ENCODE data around the gene TAB3.

Gene TAB3

GRCh38 chrX:30874851-30875250, 14.2 kb downstream of the TAB3 start (continued):
- TF ChIP-seq ZNF664 (tag by site-specific recombination; IDR thresholded peaks at IDR 0.05) = no peak

GRCh38 chrX:30870572-30870971, 18.5 kb downstream of the TAB3 start:
- Histone ChIP-seq H3K9me3 (ENCODE audit: control insufficient read depth, insufficient read depth, low read depth, low read length) (no peaks in the 10 kb centered on the region), H3K36me3 (ENCODE audit: control insufficient read depth in 2 of 2, insufficient read depth in 1 of 2, low read length in 2 of 2) (peaks cover 7 to 12% of the 10 kb centered on the region in 2 experiments; a peak in 2 of 3 replicates), H3K4me3 (ENCODE audit: low read depth, low read length) (no peak overlapping the region), H3K27ac (ENCODE audit: extremely low read depth, low read depth, low read length) (no peak overlapping the region), H3K4me1 (ENCODE audit: control insufficient read depth, insufficient read depth, low read length) (no peaks in the 10 kb centered on the region)
- ChIA-PET POLR2A (no interaction called here), CTCF (no interaction called here)
- TF ChIP-seq ZNF843 (tag by site-specific recombination; IDR thresholded peaks at IDR 0.05) (no peak), ZNF747 (tag by site-specific recombination; IDR thresholded peaks at IDR 0.05) (no peak), ZNF777 (tag by site-specific recombination; IDR thresholded peaks at IDR 0.05; ENCODE audit: borderline replicate concordance) (no peak), ZNF488 (tag by site-specific recombination; IDR thresholded peaks at IDR 0.05) (no peak), ZNF10 (tag by site-specific recombination; IDR thresholded peaks at IDR 0.05) (no peak), ZNF529 (tag by site-specific recombination; IDR thresholded peaks at IDR 0.05; ENCODE audit: insufficient replicate concordance) (no peak), ZNF521 (tag by site-specific recombination; IDR thresholded peaks at IDR 0.05) (no peak), ZNF18 (tag by site-specific recombination; IDR thresholded peaks at IDR 0.05) (no peak), ZSCAN23 (tag by site-specific recombination; IDR thresholded peaks at IDR 0.05) (no peak), ZNF621 (tag by site-specific recombination; IDR thresholded peaks at IDR 0.05) (no peak), ZNF76 (tag by site-specific recombination; IDR thresholded peaks at IDR 0.05; ENCODE audit: borderline replicate concordance, low read depth) (no peak), ZNF138 (tag by site-specific recombination; IDR thresholded peaks at IDR 0.05; ENCODE audit: borderline replicate concordance) (no peak), ZNF416 (tag by site-specific recombination; IDR thresholded peaks at IDR 0.05) (no peak), ZNF2 (tag by site-specific recombination; IDR thresholded peaks at IDR 0.05) (no peak), ZNF248 (tag by site-specific recombination; IDR thresholded peaks at IDR 0.05) (no peak), KLF16 (tag by site-specific recombination; IDR thresholded peaks at IDR 0.05) (no peak), ZNF398 (tag by site-specific recombination; IDR thresholded peaks at IDR 0.05) (no peak), OSR2 (tag by site-specific recombination; IDR thresholded peaks at IDR 0.05) (no peak), ZNF184 (tag by site-specific recombination; IDR thresholded peaks at IDR 0.05) (no peak), ELK4 (IDR thresholded peaks at IDR 0.05; ENCODE audit: borderline replicate concordance, low read depth, low read length) (no peak)

All from HEK293 (cell line).